22Rv1 (cell line): ENCODE data around the gene NYAP2.

ENCODE experiments used
- ZFX ChIP-seq: fragments of 450-650 bp; IDR thresholded peaks from 2 replicates; pipeline ENCODE4 v1.6.1; 2017; ENCODE audit warnings: antibody characterized with exemption, borderline replicate concordance
- TF ChIP-seq, protein P1 (sequence below): fragments of 450-650 bp; IDR thresholded peaks from 2 replicates; pipeline ENCODE4 v1.5.1; 2017; ENCODE audit warnings: mild to moderate bottlenecking

- TF ChIP-seq ZFX, result no peak
- TF ChIP-seq, protein P1, sequence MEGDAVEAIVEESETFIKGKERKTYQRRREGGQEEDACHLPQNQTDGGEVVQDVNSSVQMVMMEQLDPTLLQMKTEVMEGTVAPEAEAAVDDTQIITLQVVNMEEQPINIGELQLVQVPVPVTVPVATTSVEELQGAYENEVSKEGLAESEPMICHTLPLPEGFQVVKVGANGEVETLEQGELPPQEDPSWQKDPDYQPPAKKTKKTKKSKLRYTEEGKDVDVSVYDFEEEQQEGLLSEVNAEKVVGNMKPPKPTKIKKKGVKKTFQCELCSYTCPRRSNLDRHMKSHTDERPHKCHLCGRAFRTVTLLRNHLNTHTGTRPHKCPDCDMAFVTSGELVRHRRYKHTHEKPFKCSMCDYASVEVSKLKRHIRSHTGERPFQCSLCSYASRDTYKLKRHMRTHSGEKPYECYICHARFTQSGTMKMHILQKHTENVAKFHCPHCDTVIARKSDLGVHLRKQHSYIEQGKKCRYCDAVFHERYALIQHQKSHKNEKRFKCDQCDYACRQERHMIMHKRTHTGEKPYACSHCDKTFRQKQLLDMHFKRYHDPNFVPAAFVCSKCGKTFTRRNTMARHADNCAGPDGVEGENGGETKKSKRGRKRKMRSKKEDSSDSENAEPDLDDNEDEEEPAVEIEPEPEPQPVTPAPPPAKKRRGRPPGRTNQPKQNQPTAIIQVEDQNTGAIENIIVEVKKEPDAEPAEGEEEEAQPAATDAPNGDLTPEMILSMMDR, result no peak
These were observed 71.5 kb downstream of the NYAP2 start for GRCh38 chr2:225471039-225471438.
